Measurements from ENCODE around the gene PARP4.
"Not testable (repeated sequence)": the region's sequence is repeated elsewhere in the genome, so short reads cannot be mapped to it uniquely, and the experiment has no call there.

The PARP4 gene

DNA sequence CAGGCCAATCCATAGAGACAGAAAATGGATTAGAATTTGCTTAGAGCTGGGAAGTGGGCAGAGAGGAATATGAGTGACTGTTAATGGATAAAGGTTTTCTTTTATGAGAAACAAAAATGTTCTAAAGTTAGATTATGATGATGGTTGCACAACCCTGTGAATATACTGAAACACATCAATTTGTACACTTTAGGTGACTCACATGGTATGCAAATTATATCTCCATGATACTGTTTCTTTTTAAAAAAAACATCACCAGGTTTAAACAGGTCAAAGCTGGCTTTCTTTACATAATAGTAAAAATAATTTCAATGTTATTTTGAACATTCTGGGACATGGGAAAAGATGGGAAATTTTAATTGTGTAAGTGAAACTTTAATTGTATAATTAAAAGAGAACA is 131.7 kb downstream of the PARP4 start:
- H3K27me3 ChIP-seq (ENCODE audit: control insufficient read depth in 2 of 2, insufficient read depth in 2 of 2, low read length in 2 of 2); H3K4me1 ChIP-seq (ENCODE audit: control insufficient read depth in 2 of 2, insufficient read depth in 2 of 2, low read length in 2 of 2); H3K27ac ChIP-seq (ENCODE audit: low read depth in 2 of 2, low read length in 2 of 2); H3K4me3 ChIP-seq (ENCODE audit: low read length in 2 of 2); H3K9ac ChIP-seq (ENCODE audit: low read depth in 1 of 2, low read length in 2 of 2); H3K36me3 ChIP-seq (ENCODE audit: control insufficient read depth in 2 of 2, insufficient read depth in 2 of 2, low read length in 2 of 2); H3K9me3 ChIP-seq (ENCODE audit: control insufficient read depth in 2 of 2, low read length in 2 of 2): not testable (repeated sequence)

DNA sequence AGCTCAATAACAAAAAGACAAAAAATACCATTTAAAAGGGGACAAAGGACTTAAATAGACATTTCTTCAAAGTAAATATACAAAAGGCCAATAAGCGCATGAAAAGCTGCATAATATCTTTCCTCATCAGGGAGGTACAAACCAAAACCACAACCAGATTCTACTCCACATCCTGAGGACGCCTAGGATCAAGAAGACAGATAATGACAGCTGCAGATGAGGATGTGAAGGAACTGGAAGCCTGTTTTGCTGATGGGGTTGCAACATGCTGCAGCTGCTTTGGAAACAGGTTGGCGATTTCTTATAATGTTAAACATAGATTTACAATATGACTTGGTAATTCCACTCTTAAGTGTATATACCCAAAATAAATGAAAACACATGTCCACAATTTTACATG is 132.4 kb downstream of the PARP4 start:
- H3K4me1 ChIP-seq (ENCODE audit: control insufficient read depth in 2 of 2, insufficient read depth in 2 of 2, low read length in 2 of 2); H3K27me3 ChIP-seq (ENCODE audit: control insufficient read depth in 2 of 2, insufficient read depth in 2 of 2, low read length in 2 of 2); H3K9me3 ChIP-seq (ENCODE audit: control insufficient read depth in 2 of 2, low read length in 2 of 2); H3K4me3 ChIP-seq (ENCODE audit: low read length in 2 of 2); H3K9ac ChIP-seq (ENCODE audit: low read depth in 1 of 2, low read length in 2 of 2); H3K27ac ChIP-seq (ENCODE audit: low read depth in 2 of 2, low read length in 2 of 2); H3K36me3 ChIP-seq (ENCODE audit: control insufficient read depth in 2 of 2, insufficient read depth in 2 of 2, low read length in 2 of 2): not testable (repeated sequence)

DNA sequence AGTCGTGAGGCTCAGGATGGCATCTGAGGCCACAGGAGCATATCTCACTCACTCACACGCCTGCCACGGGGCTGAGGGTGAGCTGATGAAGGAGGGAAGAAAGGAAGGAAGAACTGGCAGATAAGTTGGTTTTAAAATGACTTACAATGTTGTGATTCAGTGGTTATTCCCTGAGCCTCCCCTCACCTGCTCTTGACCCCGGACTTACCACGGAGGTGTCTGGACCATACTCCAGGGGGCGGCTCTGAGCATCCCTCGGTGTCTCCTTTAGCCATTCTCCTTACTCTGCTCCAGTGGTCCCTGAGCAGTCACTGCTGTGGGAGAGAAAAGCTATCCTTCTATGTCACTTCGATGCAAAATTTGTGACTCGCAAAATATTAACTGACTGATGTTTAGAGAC is 141.3 kb downstream of the PARP4 start:
- H3K9me3 ChIP-seq (ENCODE audit: control insufficient read depth in 2 of 2, low read length in 2 of 2); H3K27ac ChIP-seq (ENCODE audit: low read depth in 2 of 2, low read length in 2 of 2); H3K4me1 ChIP-seq (ENCODE audit: control insufficient read depth in 2 of 2, insufficient read depth in 2 of 2, low read length in 2 of 2): not testable (repeated sequence)

More for the DNA sequence above, 141.3 kb downstream of the PARP4 start:
- H3K36me3 ChIP-seq (ENCODE audit: control insufficient read depth in 2 of 2, insufficient read depth in 2 of 2, low read length in 2 of 2); H3K9ac ChIP-seq (ENCODE audit: low read depth in 1 of 2, low read length in 2 of 2); H3K4me3 ChIP-seq (ENCODE audit: low read length in 2 of 2); H3K27me3 ChIP-seq (ENCODE audit: control insufficient read depth in 2 of 2, insufficient read depth in 2 of 2, low read length in 2 of 2): not testable (repeated sequence)

All from mucosa of rectum (tissue), 2 donors.